Karpas-422 (cell line): ENCODE results near the gene THSD4. TPM values are rescaled to one million over a fixed set of nuclear protein-coding genes. Genes with fewer than 3 reads are reported as not detected.

Experiments
- DNase-seq: peaks from one replicate; pipeline ENCODE4 v3.0.0-alpha.2; 2015
- H2AFZ ChIP-seq: fragments of 200-600 bp; sonication (generic); 2 replicates; pipeline ENCODE4 v1.6.1; 2014; ENCODE audit warnings: antibody characterized with exemption, low read length, mixed read lengths
- H3K27ac ChIP-seq: fragments of 200-600 bp; sonication (generic); 2 replicates; pipeline ENCODE4 v1.5.1; 2014; ENCODE audit warnings: mild to moderate bottlenecking, low read length, moderate library complexity
- H3K27me3 ChIP-seq: fragments of 200-600 bp; sonication (generic); 2 replicates; pipeline ENCODE4 v1.6.1; 2014; ENCODE audit warnings: low read length, mixed read lengths
- H3K36me3 ChIP-seq: fragments of 200-600 bp; sonication (generic); 2 replicates; pipeline ENCODE4 v1.6.1; 2014; ENCODE audit warnings: low read length, mixed read lengths; ENCODE audit not compliant: insufficient read depth
- H3K4me1 ChIP-seq: fragments of 200-600 bp; sonication (generic); 2 replicates; pipeline ENCODE4 v1.6.1; 2014; ENCODE audit warnings: mild to moderate bottlenecking, low read length, mixed read lengths
- H3K4me2 ChIP-seq: fragments of 200-600 bp; sonication (generic); 2 replicates; pipeline ENCODE4 v1.6.1; 2014; ENCODE audit warnings: low read length, low read depth, mild to moderate bottlenecking; ENCODE audit not compliant: poor library complexity, severe bottlenecking
- H3K4me3 ChIP-seq: fragments of 200-600 bp; sonication (generic); 2 replicates; pipeline ENCODE4 v1.5.1; 2014; ENCODE audit warnings: mild to moderate bottlenecking, antibody characterized with exemption, low read length, mixed read lengths
- H3K79me2 ChIP-seq: fragments of 200-600 bp; sonication (generic); 2 replicates; pipeline ENCODE4 v1.6.1; 2014; ENCODE audit warnings: mild to moderate bottlenecking, low read length, mixed read lengths
- H3K9ac ChIP-seq: fragments of 200-600 bp; sonication (generic); 2 replicates; pipeline ENCODE4 v1.6.0; 2014; ENCODE audit warnings: low read length
- H3K9me2 ChIP-seq: fragments of 200-600 bp; sonication (generic), shearing (Covaris generic); replicated peaks from 2 replicates; pipeline ENCODE4 v1.6.0; 2014; ENCODE audit warnings: mild to moderate bottlenecking, low read length, moderate library complexity; ENCODE audit not compliant: insufficient read depth
- H3K9me3 ChIP-seq: fragments of 300-700, 200-600 bp; sonication (generic); 2 replicates; pipeline ENCODE4 v1.6.1; 2014; ENCODE audit warnings: low read length, mixed read lengths
- H4K20me1 ChIP-seq: fragments of 200-600 bp; sonication (generic); 2 replicates; pipeline ENCODE4 v1.6.1; 2014; ENCODE audit warnings: mild to moderate bottlenecking, antibody characterized with exemption, low read length, low read depth; ENCODE audit not compliant: insufficient read depth
- total RNA-seq: library from RNA; depleted of rRNA; stranded (reverse); fragments of >200 nt; shearing (Covaris generic); gene quantifications from 2 replicates; pipeline ENCODE4 v1.2.3, GENCODE V29; 2014; ENCODE audit warnings: low replicate concordance

Gene THSD4
- total RNA-seq, 1 experiment from 2014 or later: 0.11 TPM

DNA sequence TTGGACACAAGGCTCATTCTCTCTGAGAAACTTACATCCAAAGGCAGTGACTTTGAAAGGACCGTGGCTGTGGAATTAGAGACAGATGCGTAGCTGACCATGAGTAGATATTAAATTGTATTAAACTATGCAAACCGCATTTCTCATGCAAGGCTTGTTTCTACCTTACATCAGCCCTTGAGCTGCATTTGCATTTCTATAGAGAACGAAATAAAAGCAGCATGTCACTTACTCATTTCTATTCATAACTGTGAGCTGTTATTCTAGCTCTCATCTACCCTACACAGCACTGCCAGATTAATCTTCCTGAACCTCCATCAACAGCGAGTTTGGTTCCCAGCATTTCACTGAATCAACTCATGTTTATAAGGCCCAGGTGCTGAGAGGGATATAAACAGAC is 72.3 kb downstream of the THSD4 start:
- H3K27me3 ChIP-seq: no peaks in the 10 kb centered on the region
- peaks cover 3% of the 10 kb centered on the region; the same call in 1 of the 2 replicates for H3K4me1 ChIP-seq
- H2AFZ ChIP-seq: no peak overlapping the region
- H3K79me2 ChIP-seq: no peaks in the 10 kb centered on the region
- DNase-seq: no peak
- no peaks in the 10 kb centered on the region for H3K36me3 ChIP-seq
- no peak overlapping the region for H3K4me2 ChIP-seq
- no peak overlapping the region for H3K9ac ChIP-seq
- no peak overlapping the region for H3K27ac ChIP-seq
- no peaks in the 10 kb centered on the region for H4K20me1 ChIP-seq
- H3K9me3 ChIP-seq: no peaks in the 10 kb centered on the region
- no peaks in the 10 kb centered on the region for H3K9me2 ChIP-seq
- H3K4me3 ChIP-seq: no peak overlapping the region

DNA sequence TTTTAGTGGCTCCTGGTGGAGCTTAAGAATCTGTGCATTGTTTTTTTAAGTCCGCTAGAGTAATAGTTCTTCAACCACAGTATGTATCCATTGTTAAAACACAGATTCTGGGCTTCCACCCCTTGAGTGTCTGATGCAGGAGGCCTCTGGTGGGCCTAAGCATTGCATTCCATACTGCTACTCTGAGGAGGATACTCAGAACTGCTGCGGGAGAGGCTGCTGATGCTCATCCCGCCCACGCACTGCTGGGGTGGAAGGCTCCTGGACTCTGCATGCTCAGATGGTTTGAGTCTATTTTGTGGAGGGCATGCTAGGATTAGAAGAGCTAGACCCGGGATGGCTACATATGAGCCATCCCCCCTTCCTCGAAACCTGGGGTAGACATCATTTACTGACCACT is 74.4 kb downstream of the THSD4 start:
- Histone ChIP-seq H3K4me3 (no peak overlapping the region), H3K27ac (no peak overlapping the region), H3K36me3 (no peaks in the 10 kb centered on the region), H3K27me3 (no peaks in the 10 kb centered on the region), H3K9me3 (no peaks in the 10 kb centered on the region), H3K79me2 (no peaks in the 10 kb centered on the region), H3K4me1 (peaks cover 3% of the 10 kb centered on the region; the same call in 1 of the 2 replicates), H4K20me1 (no peaks in the 10 kb centered on the region), H3K9ac (no peak overlapping the region), H3K9me2 (no peaks in the 10 kb centered on the region), H2AFZ (no peak overlapping the region), H3K4me2 (no peak overlapping the region)
- DNase-seq: no peak

DNA sequence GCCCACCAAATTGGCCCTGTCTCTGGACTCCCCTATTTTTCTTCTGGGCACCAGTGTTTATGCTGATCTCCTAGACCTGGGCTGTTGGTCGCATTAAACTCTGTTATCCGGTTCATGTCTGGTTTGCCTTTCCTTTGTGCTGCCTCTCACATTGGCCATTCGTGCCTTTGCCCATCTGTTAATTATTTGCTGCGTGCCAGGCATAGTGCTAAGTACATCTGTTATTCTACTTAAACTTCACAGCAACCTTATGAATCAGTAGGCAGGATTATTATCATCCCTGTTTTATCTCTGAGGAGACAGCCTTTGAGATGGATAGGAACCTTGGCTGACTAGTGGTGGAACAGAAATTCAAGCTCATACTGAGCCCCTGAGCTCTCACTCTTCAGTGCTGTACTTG is 76.0 kb downstream of the THSD4 start:
- Histone ChIP-seq H4K20me1 (no peaks in the 10 kb centered on the region), H3K27me3 (no peaks in the 10 kb centered on the region), H3K4me1 (peaks cover 3% of the 10 kb centered on the region; the same call in 1 of the 2 replicates), H3K4me2 (no peak overlapping the region), H3K36me3 (no peaks in the 10 kb centered on the region), H3K9ac (no peak overlapping the region), H3K9me2 (no peaks in the 10 kb centered on the region), H3K79me2 (no peaks in the 10 kb centered on the region), H3K27ac (no peak overlapping the region), H3K9me3 (no peaks in the 10 kb centered on the region), H2AFZ (no peak overlapping the region), H3K4me3 (no peak overlapping the region)
- no peak for DNase-seq

GRCh38 chr15:71192816-71193215 is 77.5 kb downstream of the THSD4 start:
- no peak for DNase-seq
- H3K79me2 ChIP-seq: no peaks in the 10 kb centered on the region

GRCh38 chr15:71194286-71194685 is 79.0 kb downstream of the THSD4 start:
- no peaks in the 10 kb centered on the region for H3K36me3 ChIP-seq
- no peaks in the 10 kb centered on the region for H3K9me3 ChIP-seq
- no peaks in the 10 kb centered on the region for H4K20me1 ChIP-seq
- DNase-seq: no peak
- H3K4me3 ChIP-seq: no peak overlapping the region
- H3K4me2 ChIP-seq: no peak overlapping the region
- H3K79me2 ChIP-seq: no peaks in the 10 kb centered on the region
- no peaks in the 10 kb centered on the region for H3K9me2 ChIP-seq
- no peak overlapping the region for H3K9ac ChIP-seq
- H3K4me1 ChIP-seq: no peaks in the 10 kb centered on the region
- no peak overlapping the region for H3K27ac ChIP-seq
- H3K27me3 ChIP-seq: no peaks in the 10 kb centered on the region
- H2AFZ ChIP-seq: no peak overlapping the region

More at GRCh38 chr15:71192816-71193215, 77.5 kb downstream of the THSD4 start:
- Histone ChIP-seq H3K4me1 (peaks cover 3% of the 10 kb centered on the region; the same call in 1 of the 2 replicates), H3K4me2 (no peak overlapping the region), H3K27ac (no peak overlapping the region), H3K9ac (no peak overlapping the region), H3K36me3 (no peaks in the 10 kb centered on the region), H3K9me2 (no peaks in the 10 kb centered on the region), H4K20me1 (no peaks in the 10 kb centered on the region), H3K4me3 (no peak overlapping the region), H2AFZ (no peak overlapping the region), H3K9me3 (no peaks in the 10 kb centered on the region), H3K27me3 (no peaks in the 10 kb centered on the region)

DNA sequence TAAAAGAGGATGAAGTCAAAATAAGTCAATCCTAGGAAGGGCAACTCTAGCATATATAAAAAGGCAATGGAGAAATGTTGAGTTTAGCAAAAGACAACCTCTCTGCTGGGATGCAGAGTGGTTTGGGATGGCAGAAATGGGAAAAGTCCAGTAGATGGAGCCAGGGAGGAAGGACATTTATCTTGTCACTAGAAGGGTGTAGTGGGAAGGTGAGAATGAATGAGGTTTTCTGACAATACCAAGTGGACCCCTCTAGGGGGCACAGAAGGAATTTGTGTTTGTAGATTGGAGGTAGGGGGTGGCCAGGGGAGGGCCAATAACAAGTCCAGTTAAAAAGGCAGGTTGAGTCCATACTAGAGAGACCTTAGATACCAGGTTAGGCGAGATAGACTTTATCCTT is 80.0 kb downstream of the THSD4 start:
- no peak overlapping the region for H2AFZ ChIP-seq
- H3K4me2 ChIP-seq: no peak overlapping the region
- H3K79me2 ChIP-seq: no peaks in the 10 kb centered on the region
- no peak for DNase-seq
- H3K9me2 ChIP-seq: no peaks in the 10 kb centered on the region
- H4K20me1 ChIP-seq: no peaks in the 10 kb centered on the region
- no peaks in the 10 kb centered on the region for H3K27me3 ChIP-seq
- H3K27ac ChIP-seq: no peak overlapping the region
- no peak overlapping the region for H3K9ac ChIP-seq
- no peaks in the 10 kb centered on the region for H3K9me3 ChIP-seq
- H3K36me3 ChIP-seq: no peaks in the 10 kb centered on the region
- H3K4me3 ChIP-seq: no peak overlapping the region
- H3K4me1 ChIP-seq: no peaks in the 10 kb centered on the region

DNA sequence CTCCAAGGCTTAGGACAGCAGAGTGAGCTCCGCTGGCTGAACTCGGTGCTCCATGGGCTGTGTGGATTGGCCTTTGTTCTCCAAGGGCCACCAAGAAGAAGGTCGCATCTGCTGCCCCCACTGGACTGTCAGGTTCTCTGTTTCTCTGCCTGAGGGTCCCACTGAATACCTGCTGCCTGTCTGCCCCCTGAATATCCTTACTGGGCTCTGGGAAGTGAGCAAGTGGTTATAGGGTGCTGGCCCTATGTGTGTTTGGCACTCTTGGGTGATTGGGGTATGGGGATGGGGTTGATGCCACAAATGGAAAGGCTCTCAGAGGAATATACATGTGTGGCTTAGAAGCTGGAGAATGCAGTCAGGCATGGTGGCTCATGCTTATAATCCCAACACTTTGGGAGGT is 82.3 kb downstream of the THSD4 start:
- DNase-seq: no peak
- H3K4me1 ChIP-seq: no peaks in the 10 kb centered on the region
- H3K9me3 ChIP-seq: no peaks in the 10 kb centered on the region
- no peak overlapping the region for H3K9ac ChIP-seq
- H3K4me3 ChIP-seq: no peak overlapping the region
- no peak overlapping the region for H3K27ac ChIP-seq
- H3K27me3 ChIP-seq: no peaks in the 10 kb centered on the region
- H3K4me2 ChIP-seq: no peak overlapping the region
- no peaks in the 10 kb centered on the region for H3K36me3 ChIP-seq
- H4K20me1 ChIP-seq: no peaks in the 10 kb centered on the region
- no peak overlapping the region for H2AFZ ChIP-seq
- no peaks in the 10 kb centered on the region for H3K9me2 ChIP-seq
- H3K79me2 ChIP-seq: no peaks in the 10 kb centered on the region

- no peaks in the 10 kb centered on the region for H3K79me2 ChIP-seq
- no peak overlapping the region for H3K4me3 ChIP-seq
- H3K9me3 ChIP-seq: no peaks in the 10 kb centered on the region
- H4K20me1 ChIP-seq: no peaks in the 10 kb centered on the region
- no peaks in the 10 kb centered on the region for H3K4me1 ChIP-seq
- H3K36me3 ChIP-seq: no peaks in the 10 kb centered on the region
- H3K27ac ChIP-seq: no peak overlapping the region
- H3K27me3 ChIP-seq: no peaks in the 10 kb centered on the region
- H3K9ac ChIP-seq: no peak overlapping the region
- H3K4me2 ChIP-seq: no peak overlapping the region
- no peaks in the 10 kb centered on the region for H3K9me2 ChIP-seq
- DNase-seq: no peak
- H2AFZ ChIP-seq: no peak overlapping the region
Observed at GRCh38 chr15:71198846-71199245, 83.6 kb downstream of the THSD4 start.
